Rectal smooth muscle tissue (tissue), 1 donor: ENCODE measurements around the gene PALM2AKAP2.

ENCODE experiments used
- H3K27ac ChIP-seq: one replicate; pipeline ENCODE4 v1.7.0; 2013; ENCODE audit warnings: low read depth, low read length, inconsistent platforms
- H3K27me3 ChIP-seq: one replicate; pipeline ENCODE4 v1.7.0; 2013; ENCODE audit warnings: low read length; ENCODE audit not compliant: control insufficient read depth, insufficient read depth
- H3K36me3 ChIP-seq: one replicate; pipeline ENCODE4 v1.7.0; 2013; ENCODE audit warnings: low read length; ENCODE audit not compliant: control insufficient read depth, insufficient read depth
- H3K4me1 ChIP-seq: one replicate; pipeline ENCODE4 v1.7.0; 2013; ENCODE audit warnings: low read length; ENCODE audit not compliant: control insufficient read depth, insufficient read depth
- H3K4me3 ChIP-seq: one replicate; pipeline ENCODE4 v1.7.0; 2013; ENCODE audit warnings: low read length
- H3K9ac ChIP-seq: one replicate; pipeline ENCODE4 v1.7.0; 2013; ENCODE audit warnings: low read length

Gene PALM2AKAP2

GRCh38 chr9:109796078-109796477 is 16.1 kb downstream of the PALM2AKAP2 start:
- H3K27me3 ChIP-seq: no peaks in the 10 kb centered on the region
- H3K9ac ChIP-seq: no peak overlapping the region
- H3K36me3 ChIP-seq: no peaks in the 10 kb centered on the region
- peaks cover 2% of the 10 kb centered on the region for H3K4me1 ChIP-seq
- no peak overlapping the region for H3K27ac ChIP-seq
- H3K4me3 ChIP-seq: no peak overlapping the region

- peaks cover 2% of the 10 kb centered on the region for H3K4me1 ChIP-seq
- no peaks in the 10 kb centered on the region for H3K36me3 ChIP-seq
- no peak overlapping the region for H3K9ac ChIP-seq
- no peak overlapping the region for H3K27ac ChIP-seq
- H3K4me3 ChIP-seq: no peak overlapping the region
- no peaks in the 10 kb centered on the region for H3K27me3 ChIP-seq
These were observed 17.0 kb downstream of the PALM2AKAP2 start for GRCh38 chr9:109797006-109797405.

- Histone ChIP-seq H3K4me1 (peaks cover 2% of the 10 kb centered on the region), H3K9ac (no peak overlapping the region), H3K27ac (no peak overlapping the region), H3K36me3 (no peaks in the 10 kb centered on the region), H3K27me3 (no peaks in the 10 kb centered on the region), H3K4me3 (no peak overlapping the region)
These were observed 17.5 kb downstream of the PALM2AKAP2 start for GRCh38 chr9:109797509-109797908.

- H3K4me3 ChIP-seq: no peak overlapping the region
- H3K4me1 ChIP-seq: no peaks in the 10 kb centered on the region
- H3K27me3 ChIP-seq: no peaks in the 10 kb centered on the region
- H3K27ac ChIP-seq: no peak overlapping the region
- H3K9ac ChIP-seq: no peak overlapping the region
- no peaks in the 10 kb centered on the region for H3K36me3 ChIP-seq
These were observed 19.1 kb downstream of the PALM2AKAP2 start for GRCh38 chr9:109799141-109799540.

- Histone ChIP-seq H3K36me3 (no peaks in the 10 kb centered on the region), H3K9ac (no peak overlapping the region), H3K4me3 (no peak overlapping the region), H3K27ac (no peak overlapping the region), H3K4me1 (no peaks in the 10 kb centered on the region), H3K27me3 (no peaks in the 10 kb centered on the region)
These were observed 19.8 kb downstream of the PALM2AKAP2 start for GRCh38 chr9:109799792-109800191.

GRCh38 chr9:109801484-109801883 is 21.5 kb downstream of the PALM2AKAP2 start:
- Histone ChIP-seq H3K27ac (no peak overlapping the region), H3K4me3 (no peak overlapping the region), H3K9ac (no peak overlapping the region)

GRCh38 chr9:109802491-109802890 is 22.5 kb downstream of the PALM2AKAP2 start:
- Histone ChIP-seq H3K27ac (no peak overlapping the region), H3K9ac (no peak overlapping the region), H3K36me3 (no peaks in the 10 kb centered on the region), H3K27me3 (no peaks in the 10 kb centered on the region), H3K4me3 (no peak overlapping the region), H3K4me1 (no peaks in the 10 kb centered on the region)

More at GRCh38 chr9:109801484-109801883, 21.5 kb downstream of the PALM2AKAP2 start:
- Histone ChIP-seq H3K36me3 (no peaks in the 10 kb centered on the region), H3K27me3 (no peaks in the 10 kb centered on the region), H3K4me1 (no peaks in the 10 kb centered on the region)

GRCh38 chr9:109805050-109805449 is 25.1 kb downstream of the PALM2AKAP2 start:
- H3K27ac ChIP-seq: no peak overlapping the region
- no peak overlapping the region for H3K9ac ChIP-seq
- no peaks in the 10 kb centered on the region for H3K27me3 ChIP-seq
- no peaks in the 10 kb centered on the region for H3K4me1 ChIP-seq
- H3K4me3 ChIP-seq: no peak overlapping the region
- H3K36me3 ChIP-seq: no peaks in the 10 kb centered on the region

- Histone ChIP-seq H3K36me3 (no peaks in the 10 kb centered on the region), H3K27ac (no peak overlapping the region), H3K4me1 (no peaks in the 10 kb centered on the region), H3K9ac (no peak overlapping the region), H3K4me3 (no peak overlapping the region), H3K27me3 (no peaks in the 10 kb centered on the region)
These were observed 26.6 kb downstream of the PALM2AKAP2 start for GRCh38 chr9:109806506-109807115.

GRCh38 chr9:109811876-109812275 is 31.9 kb downstream of the PALM2AKAP2 start:
- H3K27ac ChIP-seq: no peak overlapping the region

GRCh38 chr9:109812331-109812730 is 32.3 kb downstream of the PALM2AKAP2 start:
- Histone ChIP-seq H3K36me3 (no peaks in the 10 kb centered on the region), H3K27me3 (no peaks in the 10 kb centered on the region), H3K27ac (no peak overlapping the region), H3K4me3 (no peak overlapping the region), H3K4me1 (no peaks in the 10 kb centered on the region), H3K9ac (no peak overlapping the region)

More at GRCh38 chr9:109811876-109812275, 31.9 kb downstream of the PALM2AKAP2 start:
- Histone ChIP-seq H3K27me3 (no peaks in the 10 kb centered on the region), H3K4me3 (no peak overlapping the region), H3K36me3 (no peaks in the 10 kb centered on the region), H3K9ac (no peak overlapping the region), H3K4me1 (no peaks in the 10 kb centered on the region)

GRCh38 chr9:109812818-109813281 is 32.9 kb downstream of the PALM2AKAP2 start:
- Histone ChIP-seq H3K36me3 (no peaks in the 10 kb centered on the region), H3K4me3 (no peak overlapping the region), H3K27me3 (no peaks in the 10 kb centered on the region), H3K4me1 (peaks cover 4% of the 10 kb centered on the region), H3K27ac (no peak overlapping the region), H3K9ac (no peak overlapping the region)

GRCh38 chr9:109813303-109813702 is 33.3 kb downstream of the PALM2AKAP2 start:
- H3K27me3 ChIP-seq: no peaks in the 10 kb centered on the region
- H3K9ac ChIP-seq: no peak overlapping the region
- no peak overlapping the region for H3K4me3 ChIP-seq
- H3K27ac ChIP-seq: no peak overlapping the region
- H3K36me3 ChIP-seq: no peaks in the 10 kb centered on the region
- H3K4me1 ChIP-seq: peaks cover 4% of the 10 kb centered on the region
